Eye (tissue), 1 donor: ENCODE results near the gene BIK.
"Not testable (repeated sequence)": the region's sequence is repeated elsewhere in the genome, so short reads cannot be mapped to it uniquely, and the experiment has no call there.

Source experiments
- DNase-seq: peaks from one replicate; pipeline ENCODE4 v3.0.0-alpha.2; 2015

The BIK gene

DNA sequence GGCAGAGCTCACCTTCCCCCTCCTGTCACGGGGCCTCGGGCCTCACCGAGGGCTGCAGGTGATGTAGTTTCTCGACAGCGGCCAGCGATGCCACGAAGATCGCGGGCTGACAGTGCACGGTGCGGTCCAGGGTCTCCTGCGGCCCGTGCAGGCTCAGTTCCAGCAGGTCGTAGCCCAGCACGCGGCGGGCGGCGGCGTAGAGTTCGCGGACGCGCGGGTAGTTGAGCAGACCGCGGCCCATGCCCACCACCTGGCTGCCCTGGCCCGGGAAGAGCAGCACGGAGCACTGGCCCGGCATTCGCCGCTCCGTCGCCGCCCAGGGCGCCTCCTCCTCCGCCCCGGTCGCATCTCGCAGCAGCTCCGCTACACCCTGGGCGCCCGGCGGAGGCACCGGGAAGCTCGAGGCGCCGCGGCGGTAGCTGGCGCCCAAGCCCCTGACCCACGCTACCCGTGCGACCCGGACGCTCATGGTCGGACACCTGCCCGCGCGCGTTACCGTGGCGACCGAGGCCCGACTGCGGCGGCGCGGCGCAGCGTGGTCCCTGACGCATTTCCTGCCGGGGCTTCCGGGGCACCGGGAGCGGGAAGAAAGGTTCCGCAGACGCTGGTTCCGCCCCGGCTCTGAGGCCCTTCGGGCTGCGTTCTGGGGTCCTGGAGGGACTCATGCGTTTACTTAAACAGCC is 32.5 kb downstream of the BIK start, which contains the start of gene MCAT:
MCAT (minus strand) TSS at position 519 of the 683 bp plus-strand sequence; CDS start at position 469, 50 bp downstream.
- DNase-seq, result peak; percentile 90

DNA sequence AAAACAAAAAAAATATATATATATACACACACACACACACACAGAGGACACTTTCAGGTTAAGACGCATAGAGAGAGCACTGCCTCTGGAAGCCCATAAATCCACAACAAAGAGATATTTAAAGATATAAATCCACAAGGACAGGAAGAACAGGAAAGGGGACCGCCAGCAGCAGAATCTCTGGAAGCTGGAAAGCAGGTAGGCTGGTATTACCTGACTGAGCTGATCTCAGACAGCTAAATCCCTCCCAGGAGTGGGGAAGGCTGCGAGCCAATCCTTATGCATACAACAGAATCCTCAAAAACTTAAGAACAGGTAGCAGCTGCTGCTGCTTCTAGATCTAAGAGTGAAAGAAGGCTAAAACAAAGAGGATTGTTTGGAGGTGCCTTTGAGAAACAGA is 34.4 kb downstream of the BIK start:
- DNase-seq, result no peak

DNA sequence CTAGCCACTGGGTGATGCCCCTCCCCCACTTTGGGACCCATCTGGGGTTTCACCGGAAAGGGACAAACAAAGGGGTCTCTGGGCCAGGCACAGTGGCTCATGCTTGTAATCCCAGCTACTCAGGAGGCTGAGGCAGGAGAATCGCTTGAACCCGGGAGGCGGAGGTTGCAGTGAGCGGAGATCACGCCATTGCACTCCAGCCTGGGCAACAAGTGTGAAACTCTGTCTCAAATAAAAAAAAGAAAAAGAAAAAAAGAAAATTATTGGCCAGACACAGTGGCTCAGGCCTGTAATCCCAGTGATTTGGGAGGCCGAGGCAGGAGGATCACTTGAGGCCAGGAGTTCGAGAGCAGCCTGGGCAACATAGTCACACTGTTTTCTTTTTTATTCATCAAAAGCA is 34.8 kb downstream of the BIK start:
- DNase-seq, result not testable (repeated sequence)

- DNase-seq, result not testable (repeated sequence)
These were observed 35.8 kb downstream of the BIK start for GRCh38 chr22:43146332-43146731.

DNA sequence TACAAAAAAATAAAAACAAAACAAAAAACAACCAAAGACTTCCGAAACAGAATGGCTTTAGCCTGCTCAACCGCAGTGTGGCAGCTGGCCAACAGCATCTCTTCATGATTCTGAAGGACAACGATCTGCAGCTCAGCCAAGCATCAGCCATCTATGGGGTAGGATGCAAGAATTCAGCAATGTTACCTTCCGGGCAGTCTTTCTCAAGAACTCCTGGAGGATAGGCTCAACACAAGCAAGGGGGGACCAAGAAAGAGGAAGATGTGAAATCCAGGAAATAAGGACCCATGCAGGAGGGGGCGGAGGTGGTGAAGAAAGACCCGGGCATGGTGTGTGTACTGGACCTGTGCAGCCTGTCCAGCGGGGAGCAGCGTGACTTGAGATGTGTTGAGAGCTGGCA is 37.3 kb downstream of the BIK start:
- no peak for DNase-seq

DNA sequence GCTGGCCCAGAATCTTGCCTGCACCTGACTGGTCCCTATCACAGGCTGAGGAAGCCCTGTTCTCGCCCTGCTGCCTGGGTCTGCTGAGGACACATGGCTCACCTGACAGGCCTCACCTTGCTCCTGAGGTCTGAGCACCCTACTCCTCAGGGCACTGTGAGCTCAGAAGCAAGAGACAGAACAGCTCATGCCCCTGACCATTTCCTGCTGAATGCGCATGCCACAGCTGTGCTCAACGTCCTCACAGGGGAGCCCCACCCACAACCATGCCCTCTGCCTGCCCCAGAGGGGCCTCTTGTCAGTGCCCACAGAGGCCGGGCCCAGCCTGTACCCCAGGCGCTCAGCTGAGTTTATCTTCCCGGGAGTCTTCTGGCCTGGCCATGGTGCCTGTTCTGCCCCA is 38.0 kb downstream of the BIK start:
- DNase-seq, result no peak

- no peak for DNase-seq
These were observed 40.2 kb downstream of the BIK start for GRCh38 chr22:43150731-43151206.

GRCh38 chr22:43151251-43152002 is 40.9 kb downstream of the BIK start, which contains the start of gene TSPO:
TSPO (plus strand) TSS chr22:43151559; CDS start chr22:43159239, 7,680 bp downstream.
- DNase-seq, result peak; percentile 45

GRCh38 chr22:43152003-43152356 is 41.4 kb downstream of the BIK start:
- no peak for DNase-seq

GRCh38 chr22:43152357-43153071 is 42.0 kb downstream of the BIK start:
- peak; percentile 28 for DNase-seq

DNA sequence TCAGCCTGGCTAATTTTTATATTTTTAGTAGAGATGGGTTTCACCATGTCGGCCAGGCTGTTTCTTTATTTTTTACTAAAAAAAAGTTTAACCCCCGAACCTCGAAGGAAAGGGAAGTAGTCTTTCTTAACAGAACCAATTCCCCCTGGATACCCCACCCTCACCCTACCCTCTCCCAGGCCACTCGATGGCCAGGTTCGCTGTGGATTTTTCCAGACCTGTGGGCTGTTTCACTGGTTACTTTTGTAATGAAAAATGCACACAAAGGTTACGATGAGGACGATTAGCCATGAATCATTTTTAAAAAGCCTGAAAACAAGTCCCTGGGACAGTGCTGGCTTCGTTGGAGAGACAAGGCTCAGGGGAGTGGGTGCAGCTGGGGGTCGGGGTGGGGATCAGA is 43.3 kb downstream of the BIK start:
- no peak for DNase-seq

DNA sequence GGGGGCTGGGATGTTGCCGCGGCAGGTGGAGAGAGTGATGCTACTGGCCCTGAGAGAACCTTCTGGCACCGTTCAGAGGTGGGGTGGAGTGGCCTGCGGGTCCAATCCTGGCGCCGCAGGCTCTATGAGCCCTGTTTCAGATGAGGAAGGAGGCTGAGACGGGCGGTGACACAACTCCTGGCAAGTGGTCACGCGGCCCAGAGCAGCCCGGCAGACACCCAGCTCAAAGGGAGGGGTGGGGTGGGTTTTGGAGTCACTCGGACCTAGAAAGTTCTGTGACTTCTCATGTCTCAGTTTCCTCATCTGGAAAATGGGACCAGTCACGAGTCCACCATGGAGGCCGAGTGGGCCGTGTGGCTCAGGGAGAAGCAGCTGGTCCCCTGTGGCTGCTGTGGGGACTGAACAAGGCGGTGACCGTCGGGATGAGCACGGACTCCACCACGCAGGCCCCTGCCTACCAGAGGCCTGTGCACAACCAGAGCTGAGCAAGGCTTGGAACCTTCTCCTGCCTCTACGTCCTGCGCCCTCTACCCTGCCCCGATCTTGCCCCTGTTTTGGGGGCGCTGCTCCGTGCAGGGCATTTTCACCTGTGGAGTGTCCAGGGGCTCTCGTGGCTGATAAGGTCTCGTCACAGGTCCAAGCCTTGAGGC is 44.5 kb downstream of the BIK start:
- DNase-seq, result no peak

- DNase-seq, result no peak
These were observed 45.2 kb downstream of the BIK start for GRCh38 chr22:43155789-43156188.

DNA sequence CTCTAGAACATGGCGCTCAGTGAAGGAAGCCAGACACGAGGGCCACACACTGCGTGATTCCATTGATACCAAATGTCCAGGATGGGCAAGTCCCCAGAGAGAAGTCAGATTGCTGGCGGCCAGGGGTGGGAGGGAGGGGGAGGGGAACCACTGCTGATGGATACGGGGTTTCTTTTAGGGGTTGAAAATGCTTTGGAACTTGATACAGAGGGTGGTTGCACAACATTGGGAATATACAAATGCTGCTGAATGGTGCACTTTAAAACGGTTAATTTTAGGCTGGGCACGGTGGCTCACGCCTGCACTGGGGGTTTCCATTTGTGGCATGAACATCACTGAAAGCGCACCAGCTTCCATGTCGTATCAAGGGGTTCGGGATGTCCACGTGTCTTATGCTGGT is 45.9 kb downstream of the BIK start:
- no peak for DNase-seq

DNA sequence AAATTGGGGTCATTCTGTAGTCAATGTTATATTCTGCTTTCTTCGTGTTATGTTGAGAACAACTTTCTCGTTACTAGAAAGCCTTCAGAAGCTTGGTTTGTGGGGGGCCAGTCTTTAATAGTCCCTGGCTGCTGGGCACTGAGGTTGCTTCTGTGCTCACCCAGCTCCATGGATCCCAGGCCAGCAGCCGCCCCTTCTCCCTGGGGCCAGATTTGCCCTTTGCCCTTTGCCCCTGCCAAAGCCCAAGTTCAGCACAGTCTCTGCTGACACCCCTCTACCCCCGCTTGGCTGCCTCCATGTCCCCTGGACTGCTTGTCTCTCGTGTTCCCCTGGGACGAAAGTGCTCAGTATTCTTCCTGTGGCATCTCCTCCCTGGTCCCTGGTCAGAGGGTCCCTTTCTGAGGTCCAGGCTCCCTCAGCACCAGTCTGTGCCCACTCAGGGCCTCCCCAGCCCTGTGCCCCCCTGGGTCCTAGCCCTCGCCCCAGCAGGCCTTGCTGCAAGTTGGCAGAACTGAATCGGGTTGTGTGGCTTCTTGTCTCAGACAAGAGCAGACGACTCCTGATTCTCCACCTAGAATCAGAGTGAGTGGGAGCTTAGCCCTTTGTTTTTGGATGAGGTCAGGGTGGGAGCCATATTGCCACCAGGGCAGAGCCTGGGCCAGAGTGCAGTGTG is 47.5 kb downstream of the BIK start:
- DNase-seq, result no peak

DNA sequence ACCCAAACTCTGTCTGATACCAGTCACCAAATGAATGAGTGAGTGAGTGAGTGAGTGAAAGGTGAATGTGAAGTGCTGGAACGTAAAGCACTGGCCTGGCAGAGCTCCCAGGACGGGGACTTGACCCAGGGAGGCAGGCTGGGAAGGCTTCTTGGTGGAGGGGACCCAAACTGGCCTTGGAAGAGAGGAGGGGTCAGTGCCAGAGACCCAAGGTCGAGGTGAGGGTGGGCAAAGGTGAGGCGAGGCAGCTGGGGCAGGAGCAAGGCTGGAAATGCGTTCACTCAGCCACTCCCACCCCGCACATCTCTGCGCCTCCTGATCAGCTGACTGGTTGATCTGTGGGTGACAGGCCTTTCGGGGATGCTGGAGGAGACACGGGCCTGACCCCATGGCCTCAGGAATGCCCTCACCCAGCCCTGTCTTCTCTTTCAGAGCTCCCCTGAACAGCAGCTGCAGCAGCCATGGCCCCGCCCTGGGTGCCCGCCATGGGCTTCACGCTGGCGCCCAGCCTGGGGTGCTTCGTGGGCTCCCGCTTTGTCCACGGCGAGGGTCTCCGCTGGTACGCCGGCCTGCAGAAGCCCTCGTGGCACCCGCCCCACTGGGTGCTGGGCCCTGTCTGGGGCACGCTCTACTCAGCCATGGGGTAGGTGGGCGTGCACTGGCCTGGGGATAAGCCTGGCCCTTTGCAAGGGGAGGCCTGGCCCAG is 48.4 kb downstream of the BIK start:
- no peak for DNase-seq

DNA sequence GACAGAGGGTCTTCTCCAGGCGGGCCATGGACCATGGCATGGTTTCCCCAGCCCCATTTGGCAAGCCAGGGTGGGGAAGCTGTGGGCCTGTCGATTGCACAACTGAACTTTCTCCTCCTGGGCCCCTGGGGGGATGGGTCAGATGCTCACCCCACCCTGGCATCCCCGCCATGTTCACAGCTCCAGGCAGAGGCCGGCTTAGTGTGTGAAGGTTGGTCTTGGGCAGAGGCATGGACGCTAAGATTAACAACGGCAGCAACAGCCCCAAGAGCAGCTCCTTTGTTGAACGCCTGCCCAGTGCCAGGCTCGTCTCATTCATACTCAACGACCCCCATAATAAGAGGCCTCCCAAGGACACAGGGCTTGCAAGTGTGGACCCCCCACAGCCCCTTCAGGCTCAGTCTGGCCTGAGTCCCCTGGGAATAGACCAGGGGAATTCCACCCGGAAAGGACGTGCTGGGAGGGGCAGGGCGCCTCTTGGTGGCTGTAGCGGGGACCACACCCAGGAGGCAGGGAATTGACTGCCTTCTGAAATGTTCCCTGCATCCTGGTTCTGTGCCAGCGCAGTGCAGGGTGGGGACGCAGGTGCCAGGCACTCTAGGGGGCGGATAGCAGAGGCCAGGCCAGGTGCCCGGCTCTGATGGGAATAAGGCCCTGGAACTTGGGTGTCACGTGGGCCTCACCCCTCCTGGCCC is 49.1 kb downstream of the BIK start:
- DNase-seq, result peak; percentile 17

- DNase-seq, result no peak
These were observed 50.1 kb downstream of the BIK start for GRCh38 chr22:43160497-43161126.

- DNase-seq, result no peak
These were observed 52.0 kb downstream of the BIK start for GRCh38 chr22:43162412-43163150.

DNA sequence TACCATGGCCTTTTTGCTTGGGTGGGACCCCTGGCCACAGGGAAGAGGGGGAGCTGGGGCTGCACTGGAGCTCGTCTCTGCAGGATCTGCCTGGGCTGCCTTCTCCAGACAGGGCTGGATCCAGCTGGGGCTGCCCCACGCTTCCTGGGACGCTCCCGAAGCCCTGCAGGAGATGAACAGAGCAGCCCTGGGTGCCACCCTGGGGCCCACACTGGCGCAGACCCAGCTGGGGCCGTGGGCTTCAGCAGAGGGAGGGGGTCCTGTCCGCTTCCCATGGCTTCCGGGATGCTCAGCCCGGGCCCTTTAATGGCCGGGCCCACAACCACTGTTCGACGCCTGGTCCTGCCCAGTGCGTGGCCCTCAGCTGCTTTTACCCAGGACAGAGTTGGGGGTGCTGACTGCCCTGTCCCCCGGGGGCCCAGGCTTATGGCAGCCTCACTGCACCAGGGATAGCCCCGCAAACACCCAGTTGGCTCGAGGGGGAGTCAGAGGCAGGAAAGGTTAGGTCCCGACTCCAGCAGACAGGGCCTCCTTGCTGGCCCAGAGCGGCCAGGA is 52.8 kb downstream of the BIK start:
- no peak for DNase-seq
